ENCODE measurements around the gene ASB3.
"Not testable (repeated sequence)": the region's sequence is repeated elsewhere in the genome, so short reads cannot be mapped to it uniquely, and the experiment has no call there.

The ASB3 gene

DNA sequence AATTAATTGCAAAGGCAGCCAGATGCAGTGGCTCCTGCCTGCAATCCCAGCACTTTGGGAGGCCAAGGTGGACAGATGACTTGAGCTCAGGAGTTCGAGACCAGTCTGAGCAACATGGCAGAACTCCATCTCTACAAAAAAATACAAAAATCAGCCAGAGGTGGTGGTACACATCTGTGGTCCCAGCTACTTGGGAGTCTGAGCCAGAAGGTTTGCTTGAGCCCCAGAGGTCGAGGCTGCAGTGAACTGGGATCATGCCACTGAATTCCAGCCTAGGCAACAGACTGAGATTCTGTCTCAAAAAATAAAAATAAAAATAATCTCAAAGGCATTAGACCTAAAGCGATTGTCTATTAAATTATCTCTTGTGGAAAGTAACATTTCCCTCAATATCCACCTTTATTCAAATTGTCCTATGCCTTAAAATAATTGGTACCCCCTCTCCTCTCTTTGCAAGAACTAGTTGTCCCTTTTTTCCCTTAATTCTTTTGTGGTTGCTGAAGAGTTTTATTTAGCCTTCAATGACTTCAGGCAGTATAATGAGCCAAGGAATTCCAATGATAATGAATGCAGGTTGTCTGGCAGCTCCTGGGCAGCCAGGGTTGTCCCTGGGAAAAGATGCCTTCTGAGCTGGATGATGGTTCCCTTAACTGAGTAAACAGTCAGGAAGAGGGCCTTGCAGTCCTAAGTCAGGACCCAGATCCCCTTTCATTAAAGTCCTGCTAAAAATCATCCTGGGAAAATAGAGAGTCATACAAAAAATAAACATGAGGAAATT is 40.8 kb upstream of the ASB3 start:
- H3K4me2 ChIP-seq, result no peak overlapping the region
- H3K9ac ChIP-seq, result no peak overlapping the region
- H4K20me1 ChIP-seq (ENCODE audit: insufficient read depth), result no peaks in the 10 kb centered on the region
- no peak overlapping the region for H3K4me3 ChIP-seq (IDR thresholded peaks at IDR 0.05; ENCODE audit: insufficient read depth, low read depth, low read length)
- no peaks in the 10 kb centered on the region for H3K4me1 ChIP-seq (ENCODE audit: low read depth, poor library complexity, severe bottlenecking)
- H3K79me2 ChIP-seq (ENCODE audit: insufficient read depth, low read depth), result no peaks in the 10 kb centered on the region
- no peak overlapping the region for H3K27ac ChIP-seq
- H3K27me3 ChIP-seq (ENCODE audit: insufficient read depth, low read depth), result no peaks in the 10 kb centered on the region
- H3K36me3 ChIP-seq (ENCODE audit: insufficient read depth), result no peaks in the 10 kb centered on the region
- TF ChIP-seq, protein P1, sequence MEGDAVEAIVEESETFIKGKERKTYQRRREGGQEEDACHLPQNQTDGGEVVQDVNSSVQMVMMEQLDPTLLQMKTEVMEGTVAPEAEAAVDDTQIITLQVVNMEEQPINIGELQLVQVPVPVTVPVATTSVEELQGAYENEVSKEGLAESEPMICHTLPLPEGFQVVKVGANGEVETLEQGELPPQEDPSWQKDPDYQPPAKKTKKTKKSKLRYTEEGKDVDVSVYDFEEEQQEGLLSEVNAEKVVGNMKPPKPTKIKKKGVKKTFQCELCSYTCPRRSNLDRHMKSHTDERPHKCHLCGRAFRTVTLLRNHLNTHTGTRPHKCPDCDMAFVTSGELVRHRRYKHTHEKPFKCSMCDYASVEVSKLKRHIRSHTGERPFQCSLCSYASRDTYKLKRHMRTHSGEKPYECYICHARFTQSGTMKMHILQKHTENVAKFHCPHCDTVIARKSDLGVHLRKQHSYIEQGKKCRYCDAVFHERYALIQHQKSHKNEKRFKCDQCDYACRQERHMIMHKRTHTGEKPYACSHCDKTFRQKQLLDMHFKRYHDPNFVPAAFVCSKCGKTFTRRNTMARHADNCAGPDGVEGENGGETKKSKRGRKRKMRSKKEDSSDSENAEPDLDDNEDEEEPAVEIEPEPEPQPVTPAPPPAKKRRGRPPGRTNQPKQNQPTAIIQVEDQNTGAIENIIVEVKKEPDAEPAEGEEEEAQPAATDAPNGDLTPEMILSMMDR (conservative IDR thresholded peaks at IDR 0.05; ENCODE audit: low read depth, low read length), result no peak
- H2AFZ ChIP-seq (ENCODE audit: low read depth), result no peak overlapping the region

DNA sequence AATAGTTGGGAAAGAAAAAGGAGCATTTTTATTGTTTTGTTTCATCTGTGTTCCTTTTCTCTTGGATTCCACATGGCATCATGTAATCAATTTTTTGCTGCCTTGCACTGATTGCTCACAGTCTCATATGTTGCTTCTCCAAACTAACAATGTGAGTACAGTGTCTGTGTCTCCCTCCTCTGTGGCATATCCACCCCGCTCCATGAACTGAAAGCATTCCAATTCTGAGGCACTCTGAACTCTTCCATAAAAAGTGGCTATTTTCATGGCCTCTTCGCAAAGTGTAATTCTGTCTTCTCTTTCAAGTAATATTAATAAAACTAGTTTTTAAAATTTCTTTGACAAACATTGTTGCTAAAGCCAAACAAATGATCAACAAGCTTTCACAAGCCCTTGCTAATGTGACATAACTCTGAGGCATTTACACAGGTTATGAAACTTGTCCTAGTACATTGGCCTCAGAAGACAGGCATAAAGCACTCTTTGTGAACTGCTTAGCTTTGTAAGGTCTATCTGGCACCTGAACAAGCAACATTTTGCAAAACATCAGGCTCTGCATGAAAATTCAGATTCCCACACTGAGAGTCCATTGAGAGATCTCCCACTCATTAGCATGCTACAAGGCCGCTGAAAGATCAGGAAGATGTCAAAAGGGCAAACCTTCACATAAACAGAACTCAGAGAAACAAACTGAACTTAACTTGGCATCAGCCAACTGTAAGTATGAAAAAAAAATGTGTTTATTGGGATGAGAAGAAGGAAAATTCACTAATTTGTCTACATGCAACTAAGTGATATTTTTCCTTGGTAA is 40.0 kb upstream of the ASB3 start:
- Histone ChIP-seq H2AFZ (ENCODE audit: low read depth) (no peak overlapping the region), H3K4me2 (no peak overlapping the region), H3K4me1 (ENCODE audit: low read depth, poor library complexity, severe bottlenecking) (no peaks in the 10 kb centered on the region), H4K20me1 (ENCODE audit: insufficient read depth) (no peaks in the 10 kb centered on the region), H3K36me3 (ENCODE audit: insufficient read depth) (no peaks in the 10 kb centered on the region), H3K27ac (no peak overlapping the region), H3K27me3 (ENCODE audit: insufficient read depth, low read depth) (no peaks in the 10 kb centered on the region), H3K4me3 (IDR thresholded peaks at IDR 0.05; ENCODE audit: insufficient read depth, low read depth, low read length) (no peak overlapping the region), H3K79me2 (ENCODE audit: insufficient read depth, low read depth) (no peaks in the 10 kb centered on the region), H3K9ac (no peak overlapping the region)
- TF ChIP-seq, protein P1 (conservative IDR thresholded peaks at IDR 0.05; ENCODE audit: low read depth, low read length), result no peak

DNA sequence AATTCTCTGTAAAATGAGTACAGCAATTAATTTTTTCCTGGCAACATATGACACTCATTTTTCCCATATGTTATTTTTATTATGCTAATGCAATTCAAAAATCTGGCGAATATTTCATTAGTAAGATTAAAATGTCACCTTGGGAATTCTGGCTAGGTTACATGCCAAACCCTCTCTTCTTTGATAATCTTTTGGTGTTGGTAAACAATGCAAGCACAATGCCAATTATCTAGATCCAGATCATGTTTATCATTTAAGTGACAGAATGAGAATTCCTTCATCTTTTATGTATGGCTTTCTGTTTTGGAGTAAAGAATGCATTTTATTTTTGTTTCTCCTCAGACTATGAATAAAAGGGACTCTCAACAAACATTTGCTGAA is 39.3 kb upstream of the ASB3 start:
- no peak overlapping the region for H3K9ac ChIP-seq
- no peaks in the 10 kb centered on the region for H3K36me3 ChIP-seq (ENCODE audit: insufficient read depth)
- no peaks in the 10 kb centered on the region for H3K79me2 ChIP-seq (ENCODE audit: insufficient read depth, low read depth)
- H3K4me3 ChIP-seq (IDR thresholded peaks at IDR 0.05; ENCODE audit: insufficient read depth, low read depth, low read length), result no peak overlapping the region
- no peaks in the 10 kb centered on the region for H3K27me3 ChIP-seq (ENCODE audit: insufficient read depth, low read depth)
- TF ChIP-seq, protein P1 (conservative IDR thresholded peaks at IDR 0.05; ENCODE audit: low read depth, low read length), result no peak
- H4K20me1 ChIP-seq (ENCODE audit: insufficient read depth), result no peaks in the 10 kb centered on the region
- H3K4me1 ChIP-seq (ENCODE audit: low read depth, poor library complexity, severe bottlenecking), result no peaks in the 10 kb centered on the region
- H3K4me2 ChIP-seq, result no peak overlapping the region
- no peak overlapping the region for H2AFZ ChIP-seq (ENCODE audit: low read depth)
- no peak overlapping the region for H3K27ac ChIP-seq

DNA sequence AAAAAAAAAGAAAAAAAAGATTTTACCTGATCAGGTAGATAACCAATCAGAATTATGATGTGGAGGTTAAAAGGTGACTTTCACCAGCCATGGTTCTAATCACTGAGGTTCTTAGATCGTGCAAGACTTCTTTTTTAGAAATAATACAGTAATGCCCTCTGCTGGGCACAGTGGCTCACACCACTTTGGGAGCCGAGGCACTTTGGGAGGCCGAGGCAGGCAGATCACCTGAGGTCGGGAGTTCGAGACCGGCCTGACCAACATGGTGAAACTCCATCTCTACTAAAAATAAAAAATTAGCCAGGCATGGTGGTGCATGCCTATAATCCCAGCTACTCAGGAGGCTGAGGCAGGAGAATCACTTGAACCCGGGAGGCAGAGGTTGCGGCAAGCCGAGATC is 36.9 kb upstream of the ASB3 start:
- H3K4me2 ChIP-seq; H3K9ac ChIP-seq; H3K79me2 ChIP-seq (ENCODE audit: insufficient read depth, low read depth); H3K4me3 ChIP-seq (IDR thresholded peaks at IDR 0.05; ENCODE audit: insufficient read depth, low read depth, low read length); H4K20me1 ChIP-seq (ENCODE audit: insufficient read depth); H3K27ac ChIP-seq; H2AFZ ChIP-seq (ENCODE audit: low read depth); H3K36me3 ChIP-seq (ENCODE audit: insufficient read depth); H3K27me3 ChIP-seq (ENCODE audit: insufficient read depth, low read depth); H3K4me1 ChIP-seq (ENCODE audit: low read depth, poor library complexity, severe bottlenecking): not testable (repeated sequence)
- TF ChIP-seq, protein P1 (conservative IDR thresholded peaks at IDR 0.05; ENCODE audit: low read depth, low read length), result 0 out of 2 replicates have a peak, but pooled peaks have one; percentile 23
